GM13976 (cell line): ENCODE data around the gene FCHSD2.

Source experiments
- DNase-seq: peaks from one replicate; pipeline ENCODE4 v3.0.0; 2012; ENCODE audit warnings: low spot score
- CTCF ChIP-seq: IDR thresholded peaks from 2 replicates; pipeline ENCODE4 v1.5.1; 2012; ENCODE audit warnings: borderline replicate concordance, mild to moderate bottlenecking; ENCODE audit not compliant: insufficient read depth; ENCODE audit errors: extremely low read depth, missing control alignments, control extremely low read depth
- in situ Hi-C: fragments of 300-500 bp; cut with MboI; formaldehyde crosslinking; loops from one replicate; pipeline ENCODE4 v1.12.0; 2022; ENCODE audit warnings: low sequenced_read_pairs, mixed read lengths, inconsistent platforms; ENCODE audit not compliant: unreplicated experiment

FCHSD2 gene

GRCh38 chr11:72833083-72833733 is 308.9 kb downstream of the FCHSD2 start:
- no peak for TF ChIP-seq CTCF
- in situ Hi-C loops = loop anchor here (10.0 kb wide), 1 partner anchor 342 kb away; no protein-coding TSS in a partner anchor

GRCh38 chr11:72832301-72833082 is 309.6 kb downstream of the FCHSD2 start:
- in situ Hi-C loops = loop anchor here (10.0 kb wide), 1 partner anchor 342 kb away; no protein-coding TSS in a partner anchor
- no peak for TF ChIP-seq CTCF

More at GRCh38 chr11:72833083-72833733, 308.9 kb downstream of the FCHSD2 start:
- DNase-seq = no peak

GRCh38 chr11:72831521-72832300 is 310.4 kb downstream of the FCHSD2 start:
- in situ Hi-C loops = loop anchor here (10.0 kb wide), 1 partner anchor 343 kb away; no protein-coding TSS in a partner anchor
- TF ChIP-seq CTCF = peak; percentile 82
- DNase-seq = peak; percentile 65

More at GRCh38 chr11:72832301-72833082, 309.6 kb downstream of the FCHSD2 start:
- no peak for DNase-seq

- no peak for DNase-seq
- in situ Hi-C loops = loop anchor here (10.0 kb wide), 1 partner anchor 345 kb away; no protein-coding TSS in a partner anchor
- TF ChIP-seq CTCF = no peak
These were observed 312.1 kb downstream of the FCHSD2 start for GRCh38 chr11:72829884-72830533.

- TF ChIP-seq CTCF = no peak
- in situ Hi-C loops = no loop called here
- DNase-seq = no peak
These were observed 312.9 kb downstream of the FCHSD2 start for GRCh38 chr11:72829178-72829577.

- TF ChIP-seq CTCF = no peak
- in situ Hi-C loops = no loop called here
- peak; percentile 30 for DNase-seq
These were observed 313.4 kb downstream of the FCHSD2 start for GRCh38 chr11:72828692-72829101.
